ENCODE results near the gene OTOG. TPM values are rescaled to one million over a fixed set of nuclear protein-coding genes. Genes with fewer than 3 reads are reported as not detected.

The OTOG gene
- total RNA-seq, 1 experiment from 2014 or later = not detected

DNA sequence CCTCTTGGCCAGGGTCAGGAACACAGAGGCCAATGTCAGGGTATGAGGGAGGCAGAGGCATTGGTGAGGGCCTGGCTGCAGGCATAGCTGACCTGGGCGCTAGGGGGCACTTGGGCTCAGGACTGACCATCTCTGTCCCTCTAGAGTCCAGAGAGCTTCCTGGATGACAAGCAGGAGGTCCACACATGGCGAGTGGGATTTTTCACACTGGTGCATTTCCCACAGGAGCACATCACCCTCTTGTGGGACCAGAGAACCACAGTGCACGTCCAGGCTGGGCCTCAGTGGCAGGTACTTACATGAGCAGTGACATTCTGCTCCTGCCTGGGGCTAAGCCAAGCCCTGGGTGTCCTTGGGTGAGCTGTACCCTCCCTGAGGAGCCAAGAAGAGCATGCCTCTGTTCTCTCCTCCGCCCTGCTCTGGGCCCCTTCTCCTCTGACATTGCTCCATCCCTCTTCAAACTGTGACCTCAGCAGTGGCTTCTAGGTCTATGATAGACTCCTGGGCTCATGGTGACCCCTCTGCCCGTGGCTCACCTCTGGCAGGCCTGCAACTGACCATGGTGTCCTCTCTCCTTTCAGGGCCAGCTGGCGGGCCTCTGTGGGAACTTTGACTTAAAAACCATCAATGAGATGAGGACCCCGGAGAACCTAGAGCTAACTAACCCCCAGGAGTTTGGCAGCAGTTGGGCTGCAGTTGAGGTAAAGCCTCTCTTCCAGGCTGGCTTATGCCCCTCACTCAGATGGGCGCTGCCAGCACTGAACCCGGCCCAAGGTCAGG lies 46.6 kb downstream of the OTOG start:
- POLR2A ChIA-PET (ENCODE audit: unreplicated experiment) = no interaction called here
- no peaks in the 10 kb centered on the region for H3K36me3 ChIP-seq (ENCODE audit: low read depth, low read length)
- H3F3A ChIP-seq (ENCODE audit: low read length, unreplicated experiment) = no peaks in the 10 kb centered on the region
- no peak overlapping the region for H2AFZ ChIP-seq (ENCODE audit: low read length)
- no peaks in the 10 kb centered on the region for H4K20me1 ChIP-seq (ENCODE audit: low read length)
- H3K79me2 ChIP-seq (ENCODE audit: low read length) = no peaks in the 10 kb centered on the region
- no peaks in the 10 kb centered on the region for H3K9me3 ChIP-seq (ENCODE audit: low read length)
- H3K4me3 ChIP-seq (ENCODE audit: low read length) = no peak overlapping the region
- peaks cover 52% of the 10 kb centered on the region for H3K27me3 ChIP-seq (ENCODE audit: low read length)
- DNase-seq (no peak), ATAC-seq (no peak)
- H3K4me1 ChIP-seq (ENCODE audit: insufficient read depth, low read length) = no peaks in the 10 kb centered on the region
- intact Hi-C loops (cut with micrococcal nuclease) = no loop called here
- H3K9ac ChIP-seq (ENCODE audit: low read length) = no peak overlapping the region
- CTCF ChIA-PET = no interaction called here
- H3K9me2 ChIP-seq (replicated peaks; ENCODE audit: low read length) = no peaks in the 10 kb centered on the region
- H3K27ac ChIP-seq (ENCODE audit: low read length) = no peak overlapping the region
- TF ChIP-seq, protein P1, sequence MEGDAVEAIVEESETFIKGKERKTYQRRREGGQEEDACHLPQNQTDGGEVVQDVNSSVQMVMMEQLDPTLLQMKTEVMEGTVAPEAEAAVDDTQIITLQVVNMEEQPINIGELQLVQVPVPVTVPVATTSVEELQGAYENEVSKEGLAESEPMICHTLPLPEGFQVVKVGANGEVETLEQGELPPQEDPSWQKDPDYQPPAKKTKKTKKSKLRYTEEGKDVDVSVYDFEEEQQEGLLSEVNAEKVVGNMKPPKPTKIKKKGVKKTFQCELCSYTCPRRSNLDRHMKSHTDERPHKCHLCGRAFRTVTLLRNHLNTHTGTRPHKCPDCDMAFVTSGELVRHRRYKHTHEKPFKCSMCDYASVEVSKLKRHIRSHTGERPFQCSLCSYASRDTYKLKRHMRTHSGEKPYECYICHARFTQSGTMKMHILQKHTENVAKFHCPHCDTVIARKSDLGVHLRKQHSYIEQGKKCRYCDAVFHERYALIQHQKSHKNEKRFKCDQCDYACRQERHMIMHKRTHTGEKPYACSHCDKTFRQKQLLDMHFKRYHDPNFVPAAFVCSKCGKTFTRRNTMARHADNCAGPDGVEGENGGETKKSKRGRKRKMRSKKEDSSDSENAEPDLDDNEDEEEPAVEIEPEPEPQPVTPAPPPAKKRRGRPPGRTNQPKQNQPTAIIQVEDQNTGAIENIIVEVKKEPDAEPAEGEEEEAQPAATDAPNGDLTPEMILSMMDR (conservative IDR thresholded peaks at IDR 0.05; ENCODE audit: low read depth, low read length) = 0 out of 2 replicates have a peak, but pooled peaks have one; percentile 10
- TF ChIP-seq EZH2phosphoT487 (IDR thresholded peaks at IDR 0.05; ENCODE audit: borderline replicate concordance, low read length) = no peak
- no peak overlapping the region for H3K4me2 ChIP-seq (ENCODE audit: low read length)
- no TSS peak for BruUV-seq (replicated peaks)

GRCh38 chr11:17594686-17595192 lies 47.7 kb downstream of the OTOG start:
- CTCF ChIA-PET = no interaction called here

More at GRCh38 chr11:17594686-17595192, 47.7 kb downstream of the OTOG start:
- TF ChIP-seq EZH2 (IDR thresholded peaks at IDR 0.05; ENCODE audit: low read length, unreplicated experiment) = no peak
- TF ChIP-seq EZH2phosphoT487 (IDR thresholded peaks at IDR 0.05; ENCODE audit: borderline replicate concordance, low read length) = no peak
- TF ChIP-seq, protein P1 (conservative IDR thresholded peaks at IDR 0.05; ENCODE audit: low read depth, low read length) = no peak
- Histone ChIP-seq H3K9me3 (ENCODE audit: low read length) (no peaks in the 10 kb centered on the region), H4K20me1 (ENCODE audit: low read length) (no peaks in the 10 kb centered on the region), H3F3A (ENCODE audit: low read length, unreplicated experiment) (no peaks in the 10 kb centered on the region), H3K4me3 (ENCODE audit: low read length) (no peak overlapping the region), H3K4me1 (ENCODE audit: insufficient read depth, low read length) (no peaks in the 10 kb centered on the region), H3K4me2 (ENCODE audit: low read length) (no peak overlapping the region), H2AFZ (ENCODE audit: low read length) (no peak overlapping the region), H3K79me2 (ENCODE audit: low read length) (no peaks in the 10 kb centered on the region), H3K27ac (ENCODE audit: low read length) (no peak overlapping the region), H3K27me3 (ENCODE audit: low read length) (peaks cover 41% of the 10 kb centered on the region), H3K36me3 (ENCODE audit: low read depth, low read length) (no peaks in the 10 kb centered on the region), H3K9ac (ENCODE audit: low read length) (no peak overlapping the region), H3K9me2 (replicated peaks; ENCODE audit: low read length) (no peaks in the 10 kb centered on the region)
- POLR2A ChIA-PET (ENCODE audit: unreplicated experiment) = no interaction called here
- intact Hi-C loops (cut with micrococcal nuclease) = loop anchor here (5.0 kb wide), 1 partner anchor 383 kb away; no protein-coding TSS in a partner anchor
- ATAC-seq (no peak), DNase-seq (no peak)
- no TSS peak for BruUV-seq (replicated peaks)
